OCI-LY1 (cell line): ENCODE data around the gene C2CD3.

Experiments
- H2AFZ ChIP-seq: fragments of 200-600 bp; sonication (generic), shearing (Covaris generic); 2 replicates; pipeline ENCODE4 v1.6.0; 2014; ENCODE audit warnings: antibody characterized with exemption, mild to moderate bottlenecking, low read length
- H3F3A ChIP-seq: fragments of 200-600 bp; sonication (generic), shearing (Covaris generic); 2 replicates; pipeline ENCODE4 v1.6.0; 2014; ENCODE audit warnings: mild to moderate bottlenecking, antibody characterized with exemption, low read length, moderate library complexity; ENCODE audit not compliant: insufficient read depth
- H3K27ac ChIP-seq: fragments of 200-600 bp; sonication (generic); 2 replicates; pipeline ENCODE4 v1.5.1; 2014; ENCODE audit warnings: low read length, mixed run types, mild to moderate bottlenecking, low read depth; ENCODE audit not compliant: poor library complexity, severe bottlenecking
- H3K27me3 ChIP-seq: fragments of 200-600 bp; sonication (generic); 2 replicates; pipeline ENCODE4 v1.6.0; 2014; ENCODE audit warnings: antibody characterized with exemption, mild to moderate bottlenecking, low read length, moderate library complexity; ENCODE audit not compliant: insufficient read depth
- H3K36me3 ChIP-seq: fragments of 200-600 bp; sonication (generic); 2 replicates; pipeline ENCODE4 v1.6.1; 2014; ENCODE audit warnings: mild to moderate bottlenecking, antibody characterized with exemption, low read length, moderate library complexity, mixed read lengths; ENCODE audit not compliant: insufficient read depth
- H3K4me1 ChIP-seq: fragments of 200-600 bp; sonication (generic); 2 replicates; pipeline ENCODE4 v1.5.1; 2014; ENCODE audit warnings: mild to moderate bottlenecking, low read length, moderate library complexity; ENCODE audit not compliant: insufficient read depth, severe bottlenecking
- H3K4me2 ChIP-seq: fragments of 200-600 bp; sonication (generic), shearing (Covaris generic); 2 replicates; pipeline ENCODE4 v1.6.1; 2014; ENCODE audit warnings: low read length
- H3K4me3 ChIP-seq: fragments of 200-600 bp; sonication (generic); 2 replicates; pipeline ENCODE4 v1.5.1; 2014; ENCODE audit warnings: low read length, low read depth, mild to moderate bottlenecking, mixed read lengths; ENCODE audit not compliant: poor library complexity, severe bottlenecking
- H3K79me2 ChIP-seq: fragments of 200-600 bp; shearing (Covaris generic); 2 replicates; pipeline ENCODE4 v1.6.1; 2016; ENCODE audit warnings: mixed run types, low read length, mixed read lengths; ENCODE audit not compliant: insufficient read depth
- H3K9ac ChIP-seq: fragments of 200-600 bp; sonication (generic), shearing (Covaris generic); 2 replicates; pipeline ENCODE4 v1.6.1; 2014; ENCODE audit warnings: mild to moderate bottlenecking, low read length, mixed read lengths
- H3K9me2 ChIP-seq: fragments of 200-600 bp; sonication (generic), shearing (Covaris generic); 2 replicates; pipeline ENCODE4 v1.6.1; 2014; ENCODE audit warnings: low read depth, mild to moderate bottlenecking, low read length, mixed read lengths
- H3K9me3 ChIP-seq: fragments of 200-600 bp; shearing (Covaris generic); 2 replicates; pipeline ENCODE4 v1.6.1; 2014; ENCODE audit warnings: low read length, mixed read lengths
- H4K20me1 ChIP-seq: fragments of 200-600 bp; sonication (generic), shearing (Covaris generic); 2 replicates; pipeline ENCODE4 v1.6.0; 2016; ENCODE audit warnings: mild to moderate bottlenecking, low read length; ENCODE audit not compliant: insufficient read depth
- EZH2 ChIP-seq: fragments of 200-600 bp; sonication (generic), shearing (Covaris generic); IDR thresholded peaks from 2 replicates; pipeline ENCODE4 v1.8.0; 2017; ENCODE audit warnings: borderline replicate concordance, mixed run types, mild to moderate bottlenecking, antibody characterized with exemption, low read length, moderate library complexity, mixed read lengths
- TF ChIP-seq, protein P1 (sequence below): fragments of 200-600 bp; sonication (generic), shearing (Covaris generic); IDR thresholded peaks from 2 replicates; pipeline ENCODE4 v1.5.1; 2017; ENCODE audit warnings: mild to moderate bottlenecking, antibody characterized with exemption, low read length, moderate library complexity, mixed read lengths

Gene C2CD3

DNA sequence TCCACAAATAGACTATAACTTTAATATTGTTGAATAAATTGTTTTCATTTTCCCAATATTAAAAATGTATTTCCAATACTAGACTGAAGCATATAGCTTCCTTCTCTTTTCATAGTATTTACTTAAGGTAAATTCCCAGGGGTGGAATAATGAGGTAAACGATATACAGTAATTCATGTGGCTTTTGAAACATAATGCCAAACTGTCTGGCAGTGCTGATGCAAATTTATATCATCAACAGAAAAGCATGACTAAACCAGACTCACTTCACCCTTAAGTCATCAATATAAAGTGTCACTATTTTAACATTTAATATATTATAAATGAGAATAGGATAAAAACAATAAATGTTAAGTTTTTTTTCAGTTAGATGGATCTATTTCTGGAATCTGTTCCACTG is 13.6 kb downstream of the C2CD3 start:
- H3K27me3 ChIP-seq = no peaks in the 10 kb centered on the region
- no peaks in the 10 kb centered on the region for H3K9me2 ChIP-seq
- H3K27ac ChIP-seq = no peak overlapping the region
- H2AFZ ChIP-seq = no peak overlapping the region
- no peaks in the 10 kb centered on the region for H3K9me3 ChIP-seq
- no peak overlapping the region for H3K9ac ChIP-seq
- TF ChIP-seq, protein P1, sequence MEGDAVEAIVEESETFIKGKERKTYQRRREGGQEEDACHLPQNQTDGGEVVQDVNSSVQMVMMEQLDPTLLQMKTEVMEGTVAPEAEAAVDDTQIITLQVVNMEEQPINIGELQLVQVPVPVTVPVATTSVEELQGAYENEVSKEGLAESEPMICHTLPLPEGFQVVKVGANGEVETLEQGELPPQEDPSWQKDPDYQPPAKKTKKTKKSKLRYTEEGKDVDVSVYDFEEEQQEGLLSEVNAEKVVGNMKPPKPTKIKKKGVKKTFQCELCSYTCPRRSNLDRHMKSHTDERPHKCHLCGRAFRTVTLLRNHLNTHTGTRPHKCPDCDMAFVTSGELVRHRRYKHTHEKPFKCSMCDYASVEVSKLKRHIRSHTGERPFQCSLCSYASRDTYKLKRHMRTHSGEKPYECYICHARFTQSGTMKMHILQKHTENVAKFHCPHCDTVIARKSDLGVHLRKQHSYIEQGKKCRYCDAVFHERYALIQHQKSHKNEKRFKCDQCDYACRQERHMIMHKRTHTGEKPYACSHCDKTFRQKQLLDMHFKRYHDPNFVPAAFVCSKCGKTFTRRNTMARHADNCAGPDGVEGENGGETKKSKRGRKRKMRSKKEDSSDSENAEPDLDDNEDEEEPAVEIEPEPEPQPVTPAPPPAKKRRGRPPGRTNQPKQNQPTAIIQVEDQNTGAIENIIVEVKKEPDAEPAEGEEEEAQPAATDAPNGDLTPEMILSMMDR = no peak
- no peak for TF ChIP-seq EZH2
- no peaks in the 10 kb centered on the region for H3F3A ChIP-seq
- 0 out of 2 replicates have a peak, but pooled peaks cover 16% of the 10 kb centered on the region for H3K79me2 ChIP-seq
- no peak overlapping the region for H3K4me2 ChIP-seq
- H3K4me3 ChIP-seq = no peak overlapping the region
- no peaks in the 10 kb centered on the region for H3K4me1 ChIP-seq
- H3K36me3 ChIP-seq = peaks cover 54% of the 10 kb centered on the region
- no peaks in the 10 kb centered on the region for H4K20me1 ChIP-seq

DNA sequence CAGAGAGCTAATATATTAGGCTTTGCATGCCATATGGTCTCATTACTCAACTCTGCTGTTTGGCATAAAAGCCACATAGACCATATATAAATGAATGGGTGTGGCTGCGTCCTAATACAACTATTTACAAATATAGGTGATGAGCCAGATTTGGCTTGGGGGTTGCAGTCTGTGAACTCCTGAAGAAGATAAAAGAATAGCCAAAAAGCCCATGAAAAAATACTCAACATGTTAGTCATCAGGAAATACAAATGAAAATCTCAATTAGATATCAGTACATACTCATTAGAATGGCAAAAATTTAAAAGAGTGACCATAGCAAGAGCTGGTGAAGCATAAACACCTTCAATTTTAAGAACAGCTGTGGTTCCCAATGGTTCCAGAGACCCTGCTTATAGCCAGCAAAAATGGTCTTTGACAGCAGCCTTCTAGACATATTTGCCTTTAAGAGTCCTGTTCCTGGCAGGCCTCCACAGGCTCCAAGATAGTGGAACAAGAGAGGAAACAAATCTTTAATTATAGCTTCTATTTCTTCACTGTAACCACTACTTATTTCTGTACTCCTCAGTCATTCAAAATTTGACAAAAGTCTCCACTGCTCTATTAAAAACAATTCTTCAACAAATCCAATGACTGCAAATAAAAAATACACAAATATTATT is 16.1 kb downstream of the C2CD3 start:
- H3K27ac ChIP-seq = no peak overlapping the region
- no peak overlapping the region for H2AFZ ChIP-seq
- H3K4me3 ChIP-seq = no peak overlapping the region
- peaks cover 36% of the 10 kb centered on the region for H3K36me3 ChIP-seq
- no peaks in the 10 kb centered on the region for H3K9me3 ChIP-seq
- H3K9me2 ChIP-seq = no peaks in the 10 kb centered on the region
- no peaks in the 10 kb centered on the region for H4K20me1 ChIP-seq
- no peaks in the 10 kb centered on the region for H3F3A ChIP-seq
- TF ChIP-seq EZH2 = no peak
- TF ChIP-seq, protein P1 = no peak
- no peak overlapping the region for H3K4me2 ChIP-seq
- no peaks in the 10 kb centered on the region for H3K27me3 ChIP-seq
- H3K79me2 ChIP-seq = 0 out of 2 replicates have a peak, but pooled peaks cover 7% of the 10 kb centered on the region
- H3K4me1 ChIP-seq = no peaks in the 10 kb centered on the region
- no peak overlapping the region for H3K9ac ChIP-seq

DNA sequence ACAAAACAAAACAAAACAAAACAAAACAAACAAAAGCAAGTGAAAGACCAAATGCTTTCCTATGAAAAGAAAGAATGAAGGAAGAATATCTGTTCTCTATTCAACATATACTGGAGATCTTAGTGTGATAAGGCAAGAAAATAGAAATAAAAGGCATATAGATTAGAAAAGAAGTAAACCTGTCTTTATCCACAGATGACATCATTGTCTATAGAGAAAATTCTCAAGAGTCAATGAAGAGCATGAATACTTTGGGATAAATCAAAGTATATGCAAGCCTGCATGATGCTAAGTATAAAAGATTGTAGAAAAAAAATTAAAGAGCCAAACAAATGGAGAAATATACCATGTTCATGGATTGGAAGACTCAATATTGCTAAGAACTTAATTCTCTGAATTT is 17.6 kb downstream of the C2CD3 start:
- H3K4me1 ChIP-seq = no peaks in the 10 kb centered on the region
- no peaks in the 10 kb centered on the region for H3K9me2 ChIP-seq
- no peaks in the 10 kb centered on the region for H4K20me1 ChIP-seq
- H3K4me3 ChIP-seq = no peak overlapping the region
- no peaks in the 10 kb centered on the region for H3F3A ChIP-seq
- no peak overlapping the region for H3K9ac ChIP-seq
- 0 out of 2 replicates have a peak, but pooled peaks cover 7% of the 10 kb centered on the region for H3K79me2 ChIP-seq
- H3K27ac ChIP-seq = no peak overlapping the region
- no peak overlapping the region for H2AFZ ChIP-seq
- no peaks in the 10 kb centered on the region for H3K27me3 ChIP-seq
- peaks cover 30% of the 10 kb centered on the region for H3K36me3 ChIP-seq
- H3K9me3 ChIP-seq = no peaks in the 10 kb centered on the region
- no peak overlapping the region for H3K4me2 ChIP-seq
- TF ChIP-seq, protein P1 = no peak
- TF ChIP-seq EZH2 = no peak
